ENCODE measurements around the gene TTC3. TPM values are rescaled to one million over a fixed set of nuclear protein-coding genes. Genes with fewer than 3 reads are reported as not detected.

TTC3 gene
- total and polyA plus RNA-seq, 9 of the 15 experiments (the other 6 are each of a cell fraction or from before 2014, with no cell fraction given) = 17.5 to 92.0 (median 59.5) TPM

GRCh38 chr21:37087188-37087587 lies 14.1 kb downstream of the TTC3 start:
- Histone ChIP-seq H3K9me1 (ENCODE audit: control insufficient read depth, insufficient read depth, low read length) (peaks cover 4% of the 10 kb centered on the region), H3K9me3 (replicated peaks; ENCODE audit: control insufficient read depth, insufficient read depth, low read depth, low read length) (no peaks in the 10 kb centered on the region), H3K36me3 (ENCODE audit: control insufficient read depth, insufficient read depth, low read length) (peaks cover 44% of the 10 kb centered on the region), H3K4me1 (replicated peaks in 1 of 2; ENCODE audit: control insufficient read depth in 2 of 2, insufficient read depth in 2 of 2, low read length in 2 of 2) (peaks cover 7 to 32% of the 10 kb centered on the region in 2 experiments; a peak in 4 of 5 replicates), H3K27me3 (ENCODE audit: control insufficient read depth in 2 of 2, insufficient read depth in 2 of 2, low read length in 2 of 2) (no peaks in the 10 kb centered on the region), H4K20me1 (replicated peaks; ENCODE audit: control insufficient read depth, insufficient read depth, low read length) (peaks cover 19% of the 10 kb centered on the region), H3K9ac (ENCODE audit: insufficient read depth in 1 of 2, low read depth in 2 of 2, low read length in 2 of 2) (peak overlapping the region in 1 of 2 experiments; percentile 28; a peak in 1 of 4 replicates), H3K27ac (ENCODE audit: extremely low read depth, low read depth, low read length) (peak overlapping the region; percentile 35), H3K79me2 (ENCODE audit: control insufficient read depth, insufficient read depth, low read length) (peaks cover 64% of the 10 kb centered on the region), H3K4me2 (ENCODE audit: insufficient read depth, low read length) (peak overlapping the region; percentile 4; the same call in 1 of the 2 replicates), H3K4me3 (no peak overlapping the region), H2AFZ (ENCODE audit: low read depth, low read length) (no peak overlapping the region)
- ChIA-PET POLR2A (interaction anchor here (0.8 to 1.5 kb wide), 7 partner anchors 8 to 121 kb away, joined by 3 to 5 read pairs (median 4); partner anchors contain the start of gene HLCS), CTCF (ENCODE audit: low intra/inter-chr PET ratio) (interaction anchor here (3.0 kb wide), 1 partner anchor 110 kb away, joined by 35 read pairs; no protein-coding TSS in a partner anchor)
- DNase-seq (ENCODE audit: extremely low read depth in 1 of 4, low spot score in 3 of 4) (peak in 2 of 4 experiments; percentile 28 to 79), FAIRE-seq (peak; percentile 86), ATAC-seq (peak; percentile 94)
- BruUV-seq (replicated peaks) = no TSS peak
- WGBS (ENCODE audit: insufficient coverage, low coverage, missing lambda C conversion rate) = 12% methylated on average over 5 of the region's 5 CpGs
- in situ Hi-C loops (cut with MboI) = loop anchor here (10.0 kb wide), 1 partner anchor 112 kb away; no protein-coding TSS in a partner anchor
- intact Hi-C loops (cut with micrococcal nuclease) = loop anchor here (1.0 to 10.0 kb wide), 2 partner anchors 110 to 288 kb away; no protein-coding TSS in a partner anchor
- TF ChIP-seq CBFA2T2 (conservative IDR thresholded peaks at IDR 0.05) (no peak), MEF2D (tag; conservative IDR thresholded peaks at IDR 0.05; ENCODE audit: low read depth) (no peak), FIP1L1 (IDR thresholded peaks at IDR 0.05; ENCODE audit: low read depth, low read length, poor library complexity, severe bottlenecking) (no peak), TGIF2 (CRISPR knock-in tag; IDR thresholded peaks at IDR 0.05) (no peak), NONO (IDR thresholded peaks at IDR 0.05; ENCODE audit: low read depth in 2 of 2, low read length in 1 of 2) (0 out of 4 replicates have a peak, but pooled peaks of 1 of the 2 experiments have one; percentile 40), PHF21A (IDR thresholded peaks at IDR 0.05; ENCODE audit: borderline replicate concordance, low read depth) (no peak), PYGO2 (tag; IDR thresholded peaks at IDR 0.05) (no peak), RBM17 (IDR thresholded peaks at IDR 0.05; ENCODE audit: borderline replicate concordance, low read depth, low read length) (no peak), DMBX1 (CRISPR knock-in tag; IDR thresholded peaks at IDR 0.05; ENCODE audit: borderline replicate concordance) (no peak), LARP7 (IDR thresholded peaks at IDR 0.05) (0 out of 2 replicates have a peak, but pooled peaks have one; percentile 16), ARID3B (CRISPR knock-in tag; IDR thresholded peaks at IDR 0.05; ENCODE audit: borderline replicate concordance) (no peak), ZNF444 (CRISPR knock-in tag; IDR thresholded peaks at IDR 0.05) (no peak), ZBTB12 (CRISPR knock-in tag; IDR thresholded peaks at IDR 0.05) (no peak), BMI1 (IDR thresholded peaks at IDR 0.05; ENCODE audit: low read length) (no peak)
- TF ChIP-seq, protein P1, sequence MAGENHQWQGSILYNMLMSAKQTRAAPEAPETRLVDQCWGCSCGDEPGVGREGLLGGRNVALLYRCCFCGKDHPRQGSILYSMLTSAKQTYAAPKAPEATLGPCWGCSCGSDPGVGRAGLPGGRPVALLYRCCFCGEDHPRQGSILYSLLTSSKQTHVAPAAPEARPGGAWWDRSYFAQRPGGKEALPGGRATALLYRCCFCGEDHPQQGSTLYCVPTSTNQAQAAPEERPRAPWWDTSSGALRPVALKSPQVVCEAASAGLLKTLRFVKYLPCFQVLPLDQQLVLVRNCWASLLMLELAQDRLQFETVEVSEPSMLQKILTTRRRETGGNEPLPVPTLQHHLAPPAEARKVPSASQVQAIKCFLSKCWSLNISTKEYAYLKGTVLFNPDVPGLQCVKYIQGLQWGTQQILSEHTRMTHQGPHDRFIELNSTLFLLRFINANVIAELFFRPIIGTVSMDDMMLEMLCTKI (IDR thresholded peaks at IDR 0.05; ENCODE audit: partially characterized antibody) = no peak
- TF ChIP-seq, protein P2, sequence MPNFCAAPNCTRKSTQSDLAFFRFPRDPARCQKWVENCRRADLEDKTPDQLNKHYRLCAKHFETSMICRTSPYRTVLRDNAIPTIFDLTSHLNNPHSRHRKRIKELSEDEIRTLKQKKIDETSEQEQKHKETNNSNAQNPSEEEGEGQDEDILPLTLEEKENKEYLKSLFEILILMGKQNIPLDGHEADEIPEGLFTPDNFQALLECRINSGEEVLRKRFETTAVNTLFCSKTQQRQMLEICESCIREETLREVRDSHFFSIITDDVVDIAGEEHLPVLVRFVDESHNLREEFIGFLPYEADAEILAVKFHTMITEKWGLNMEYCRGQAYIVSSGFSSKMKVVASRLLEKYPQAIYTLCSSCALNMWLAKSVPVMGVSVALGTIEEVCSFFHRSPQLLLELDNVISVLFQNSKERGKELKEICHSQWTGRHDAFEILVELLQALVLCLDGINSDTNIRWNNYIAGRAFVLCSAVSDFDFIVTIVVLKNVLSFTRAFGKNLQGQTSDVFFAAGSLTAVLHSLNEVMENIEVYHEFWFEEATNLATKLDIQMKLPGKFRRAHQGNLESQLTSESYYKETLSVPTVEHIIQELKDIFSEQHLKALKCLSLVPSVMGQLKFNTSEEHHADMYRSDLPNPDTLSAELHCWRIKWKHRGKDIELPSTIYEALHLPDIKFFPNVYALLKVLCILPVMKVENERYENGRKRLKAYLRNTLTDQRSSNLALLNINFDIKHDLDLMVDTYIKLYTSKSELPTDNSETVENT (CRISPR knock-in tag; IDR thresholded peaks at IDR 0.05) = no peak
